ENCODE data around the gene CBX5.
A peak's percentile ranks its signal among the peaks of the same experiment; 100 is the strongest.
"Not testable (repeated sequence)": the region's sequence is repeated elsewhere in the genome, so short reads cannot be mapped to it uniquely, and the experiment has no call there.

CBX5 gene

GRCh38 chr12:54197010-54197409 is 82.9 kb downstream of the CBX5 start:
- Histone ChIP-seq H3K4me1 (ENCODE audit: low read length) (peaks cover 36% of the 10 kb centered on the region), H3K27ac (ENCODE audit: low read length) (no peak overlapping the region), H3K79me2 (ENCODE audit: low read length) (no peaks in the 10 kb centered on the region), H3K4me3 (ENCODE audit: low read length) (peak overlapping the region; percentile 48), H3K9ac (ENCODE audit: low read length) (peak overlapping the region; percentile 36), H3K36me3 (replicated peaks; ENCODE audit: low read depth, low read length) (no peaks in the 10 kb centered on the region), H3K4me2 (ENCODE audit: low read length) (peak overlapping the region; percentile 66), H2AFZ (ENCODE audit: low read depth, low read length) (no peak overlapping the region; the same call in 1 of the 2 replicates), H4K20me1 (ENCODE audit: insufficient read depth, low read length) (no peaks in the 10 kb centered on the region), H3K27me3 (ENCODE audit: low read depth, low read length) (peaks cover 10% of the 10 kb centered on the region; the same call in 1 of the 2 replicates), H3K9me3 (ENCODE audit: insufficient read depth, low read length) (no peaks in the 10 kb centered on the region)
- TF ChIP-seq EZH2phosphoT487 (IDR thresholded peaks at IDR 0.05; ENCODE audit: low read depth) (no peak), CTCF (IDR thresholded peaks at IDR 0.05; ENCODE audit: low read depth, low read length) (no peak)

- H3K4me1 ChIP-seq (ENCODE audit: low read length), result peaks cover 42% of the 10 kb centered on the region
- H3K27me3 ChIP-seq (ENCODE audit: low read depth, low read length), result peaks cover 11% of the 10 kb centered on the region; the same call in 1 of the 2 replicates
- H3K9me3 ChIP-seq (ENCODE audit: insufficient read depth, low read length), result no peaks in the 10 kb centered on the region
- no peaks in the 10 kb centered on the region for H3K79me2 ChIP-seq (ENCODE audit: low read length)
- H3K27ac ChIP-seq (ENCODE audit: low read length), result no peak overlapping the region
- peak overlapping the region; percentile 41; the same call in 1 of the 2 replicates for H2AFZ ChIP-seq (ENCODE audit: low read depth, low read length)
- TF ChIP-seq CTCF (IDR thresholded peaks at IDR 0.05; ENCODE audit: low read depth, low read length) (no peak), EZH2phosphoT487 (IDR thresholded peaks at IDR 0.05; ENCODE audit: low read depth) (no peak)
- peak overlapping the region; percentile 63 for H3K4me3 ChIP-seq (ENCODE audit: low read length)
- no peaks in the 10 kb centered on the region for H3K36me3 ChIP-seq (replicated peaks; ENCODE audit: low read depth, low read length)
- no peak overlapping the region for H3K9ac ChIP-seq (ENCODE audit: low read length)
- peak overlapping the region; percentile 66 for H3K4me2 ChIP-seq (ENCODE audit: low read length)
- H4K20me1 ChIP-seq (ENCODE audit: insufficient read depth, low read length), result no peaks in the 10 kb centered on the region
Observed at GRCh38 chr12:54196396-54196795, 83.5 kb downstream of the CBX5 start.

- Histone ChIP-seq H3K4me2 (ENCODE audit: low read length) (peak overlapping the region; percentile 66), H3K9me3 (ENCODE audit: insufficient read depth, low read length) (no peaks in the 10 kb centered on the region), H4K20me1 (ENCODE audit: insufficient read depth, low read length) (no peaks in the 10 kb centered on the region), H3K36me3 (replicated peaks; ENCODE audit: low read depth, low read length) (no peaks in the 10 kb centered on the region), H3K4me3 (ENCODE audit: low read length) (peak overlapping the region; percentile 63), H3K9ac (ENCODE audit: low read length) (no peak overlapping the region), H3K4me1 (ENCODE audit: low read length) (peaks cover 47% of the 10 kb centered on the region), H2AFZ (ENCODE audit: low read depth, low read length) (peak overlapping the region; percentile 41; the same call in 1 of the 2 replicates), H3K27ac (ENCODE audit: low read length) (no peak overlapping the region), H3K79me2 (ENCODE audit: low read length) (no peaks in the 10 kb centered on the region), H3K27me3 (ENCODE audit: low read depth, low read length) (peaks cover 11% of the 10 kb centered on the region; the same call in 1 of the 2 replicates)
- no peak for TF ChIP-seq EZH2phosphoT487 (IDR thresholded peaks at IDR 0.05; ENCODE audit: low read depth)
Observed at GRCh38 chr12:54195737-54196347, 84.1 kb downstream of the CBX5 start.

GRCh38 chr12:54195080-54195736 is 84.7 kb downstream of the CBX5 start:
- H4K20me1 ChIP-seq (ENCODE audit: insufficient read depth, low read length), result no peaks in the 10 kb centered on the region
- H2AFZ ChIP-seq (ENCODE audit: low read depth, low read length), result no peak overlapping the region
- TF ChIP-seq EZH2phosphoT487 (IDR thresholded peaks at IDR 0.05; ENCODE audit: low read depth) (no peak), CTCF (IDR thresholded peaks at IDR 0.05; ENCODE audit: low read depth, low read length) (no peak)
- no peaks in the 10 kb centered on the region for H3K9me3 ChIP-seq (ENCODE audit: insufficient read depth, low read length)
- H3K79me2 ChIP-seq (ENCODE audit: low read length), result no peaks in the 10 kb centered on the region
- H3K27ac ChIP-seq (ENCODE audit: low read length), result no peak overlapping the region
- no peaks in the 10 kb centered on the region for H3K36me3 ChIP-seq (replicated peaks; ENCODE audit: low read depth, low read length)
- peaks cover 11% of the 10 kb centered on the region; the same call in 1 of the 2 replicates for H3K27me3 ChIP-seq (ENCODE audit: low read depth, low read length)
- peaks cover 48% of the 10 kb centered on the region for H3K4me1 ChIP-seq (ENCODE audit: low read length)
- H3K9ac ChIP-seq (ENCODE audit: low read length), result no peak overlapping the region
- peak overlapping the region; percentile 63; the same call in 1 of the 2 replicates for H3K4me3 ChIP-seq (ENCODE audit: low read length)
- H3K4me2 ChIP-seq (ENCODE audit: low read length), result peak overlapping the region; percentile 66

GRCh38 chr12:54194611-54195010 is 85.3 kb downstream of the CBX5 start:
- H3K27ac ChIP-seq (ENCODE audit: low read length); H3K9me3 ChIP-seq (ENCODE audit: insufficient read depth, low read length); H4K20me1 ChIP-seq (ENCODE audit: insufficient read depth, low read length); H3K4me3 ChIP-seq (ENCODE audit: low read length); H3K9ac ChIP-seq (ENCODE audit: low read length); H2AFZ ChIP-seq (ENCODE audit: low read depth, low read length); H3K36me3 ChIP-seq (replicated peaks; ENCODE audit: low read depth, low read length); H3K4me2 ChIP-seq (ENCODE audit: low read length); H3K79me2 ChIP-seq (ENCODE audit: low read length): not testable (repeated sequence)
- peaks cover 48% of the 10 kb centered on the region for H3K4me1 ChIP-seq (ENCODE audit: low read length)
- H3K27me3 ChIP-seq (ENCODE audit: low read depth, low read length), result peaks cover 11% of the 10 kb centered on the region; the same call in 1 of the 2 replicates
